ENCODE results near the gene INHBC.

DNA sequence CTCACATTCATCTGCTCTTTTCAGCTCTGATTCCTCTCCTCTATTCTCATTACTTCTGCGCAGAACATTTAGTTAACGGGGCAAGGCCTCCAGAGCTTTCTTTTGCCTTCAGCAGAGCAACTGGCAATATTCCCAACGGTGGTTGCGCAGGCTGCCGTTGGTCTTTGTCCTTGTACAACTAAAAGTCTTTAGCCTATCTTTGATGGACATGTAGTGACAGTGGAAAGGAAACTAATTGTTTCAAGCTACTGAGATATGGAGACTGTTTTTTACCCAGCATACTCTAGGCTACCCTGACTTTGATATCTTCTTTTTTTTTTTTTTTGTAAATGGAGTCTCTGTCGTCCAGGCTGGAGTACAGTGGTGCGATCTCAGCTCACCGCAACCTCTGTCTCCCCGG, 16.3 kb upstream of the INHBC start:
- no peak for TF ChIP-seq EZH2phosphoT487 (IDR thresholded peaks at IDR 0.05; ENCODE audit: low read depth)
- TF ChIP-seq, protein P1, sequence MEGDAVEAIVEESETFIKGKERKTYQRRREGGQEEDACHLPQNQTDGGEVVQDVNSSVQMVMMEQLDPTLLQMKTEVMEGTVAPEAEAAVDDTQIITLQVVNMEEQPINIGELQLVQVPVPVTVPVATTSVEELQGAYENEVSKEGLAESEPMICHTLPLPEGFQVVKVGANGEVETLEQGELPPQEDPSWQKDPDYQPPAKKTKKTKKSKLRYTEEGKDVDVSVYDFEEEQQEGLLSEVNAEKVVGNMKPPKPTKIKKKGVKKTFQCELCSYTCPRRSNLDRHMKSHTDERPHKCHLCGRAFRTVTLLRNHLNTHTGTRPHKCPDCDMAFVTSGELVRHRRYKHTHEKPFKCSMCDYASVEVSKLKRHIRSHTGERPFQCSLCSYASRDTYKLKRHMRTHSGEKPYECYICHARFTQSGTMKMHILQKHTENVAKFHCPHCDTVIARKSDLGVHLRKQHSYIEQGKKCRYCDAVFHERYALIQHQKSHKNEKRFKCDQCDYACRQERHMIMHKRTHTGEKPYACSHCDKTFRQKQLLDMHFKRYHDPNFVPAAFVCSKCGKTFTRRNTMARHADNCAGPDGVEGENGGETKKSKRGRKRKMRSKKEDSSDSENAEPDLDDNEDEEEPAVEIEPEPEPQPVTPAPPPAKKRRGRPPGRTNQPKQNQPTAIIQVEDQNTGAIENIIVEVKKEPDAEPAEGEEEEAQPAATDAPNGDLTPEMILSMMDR (IDR thresholded peaks at IDR 0.05; ENCODE audit: low read depth, low read length), result no peak
